ENCODE results near the gene CASP10. TPM values are rescaled to one million over a fixed set of nuclear protein-coding genes. Genes with fewer than 3 reads are reported as not detected.

Gene CASP10
- polyA plus RNA-seq, 1 of the 3 experiments (the other 2 are of a cell fraction) = 0.12 TPM

DNA sequence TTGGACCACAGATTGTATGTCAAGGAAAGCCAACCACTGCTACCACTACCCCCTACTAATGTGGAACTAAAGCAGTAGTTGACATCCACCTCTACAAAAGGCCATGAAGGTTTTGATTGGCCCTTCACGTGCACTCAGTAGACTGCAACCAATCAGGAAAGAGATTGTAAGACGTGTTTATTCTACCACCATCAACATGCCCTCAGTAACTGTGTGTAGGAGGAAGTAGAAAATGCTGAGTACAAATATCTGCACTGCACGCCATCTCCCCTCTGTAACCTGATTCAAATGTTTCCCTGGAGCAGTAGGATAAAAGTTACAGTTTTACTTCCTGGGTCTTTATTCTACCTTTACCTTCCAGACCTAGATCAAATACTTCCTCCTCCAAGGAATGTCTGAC lies 2.9 kb upstream of the CASP10 start:
- H3K9ac ChIP-seq = no peak overlapping the region
- H3K4me1 ChIP-seq (ENCODE audit: control insufficient read depth in 1 of 2, insufficient read depth in 2 of 2, low read depth in 1 of 2, low read length in 1 of 2) = no peaks in the 10 kb centered on the region
- no peak overlapping the region for H3K4me3 ChIP-seq (ENCODE audit: low read depth in 2 of 2, low read length in 1 of 2)
- no peaks in the 10 kb centered on the region for H3F3A ChIP-seq (replicated peaks; ENCODE audit: insufficient read depth)
- no peaks in the 10 kb centered on the region for H3K9me2 ChIP-seq
- 81% methylated on average over 3 of the region's 3 CpGs for WGBS (ENCODE audit: low lambda C conversion rate)
- ChIA-PET POLR2A (no interaction called here), CTCF (no interaction called here)
- H3K27me3 ChIP-seq (ENCODE audit: insufficient read depth) = no peaks in the 10 kb centered on the region
- TF ChIP-seq GATA2 (CRISPR knock-in tag; IDR thresholded peaks at IDR 0.05) (no peak), ELF1 (IDR thresholded peaks at IDR 0.05) (no peak), NFIC (IDR thresholded peaks at IDR 0.05; ENCODE audit: borderline replicate concordance) (no peak), RFX5 (IDR thresholded peaks at IDR 0.05; ENCODE audit: low read length) (no peak), NRF1 (IDR thresholded peaks at IDR 0.05; ENCODE audit: low read depth, low read length) (no peak), SMC3 (IDR thresholded peaks at IDR 0.05; ENCODE audit: low read depth, low read length) (no peak), YY1 (IDR thresholded peaks at IDR 0.05; ENCODE audit: low read depth) (no peak), RAD21 (IDR thresholded peaks at IDR 0.05; ENCODE audit: low read length) (no peak), RCOR1 (IDR thresholded peaks at IDR 0.05; ENCODE audit: low read length) (no peak)
- TF ChIP-seq, protein P1, sequence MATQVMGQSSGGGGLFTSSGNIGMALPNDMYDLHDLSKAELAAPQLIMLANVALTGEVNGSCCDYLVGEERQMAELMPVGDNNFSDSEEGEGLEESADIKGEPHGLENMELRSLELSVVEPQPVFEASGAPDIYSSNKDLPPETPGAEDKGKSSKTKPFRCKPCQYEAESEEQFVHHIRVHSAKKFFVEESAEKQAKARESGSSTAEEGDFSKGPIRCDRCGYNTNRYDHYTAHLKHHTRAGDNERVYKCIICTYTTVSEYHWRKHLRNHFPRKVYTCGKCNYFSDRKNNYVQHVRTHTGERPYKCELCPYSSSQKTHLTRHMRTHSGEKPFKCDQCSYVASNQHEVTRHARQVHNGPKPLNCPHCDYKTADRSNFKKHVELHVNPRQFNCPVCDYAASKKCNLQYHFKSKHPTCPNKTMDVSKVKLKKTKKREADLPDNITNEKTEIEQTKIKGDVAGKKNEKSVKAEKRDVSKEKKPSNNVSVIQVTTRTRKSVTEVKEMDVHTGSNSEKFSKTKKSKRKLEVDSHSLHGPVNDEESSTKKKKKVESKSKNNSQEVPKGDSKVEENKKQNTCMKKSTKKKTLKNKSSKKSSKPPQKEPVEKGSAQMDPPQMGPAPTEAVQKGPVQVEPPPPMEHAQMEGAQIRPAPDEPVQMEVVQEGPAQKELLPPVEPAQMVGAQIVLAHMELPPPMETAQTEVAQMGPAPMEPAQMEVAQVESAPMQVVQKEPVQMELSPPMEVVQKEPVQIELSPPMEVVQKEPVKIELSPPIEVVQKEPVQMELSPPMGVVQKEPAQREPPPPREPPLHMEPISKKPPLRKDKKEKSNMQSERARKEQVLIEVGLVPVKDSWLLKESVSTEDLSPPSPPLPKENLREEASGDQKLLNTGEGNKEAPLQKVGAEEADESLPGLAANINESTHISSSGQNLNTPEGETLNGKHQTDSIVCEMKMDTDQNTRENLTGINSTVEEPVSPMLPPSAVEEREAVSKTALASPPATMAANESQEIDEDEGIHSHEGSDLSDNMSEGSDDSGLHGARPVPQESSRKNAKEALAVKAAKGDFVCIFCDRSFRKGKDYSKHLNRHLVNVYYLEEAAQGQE (IDR thresholded peaks at IDR 0.05; ENCODE audit: low read depth, low read length) = no peak
- TF ChIP-seq, protein P2, sequence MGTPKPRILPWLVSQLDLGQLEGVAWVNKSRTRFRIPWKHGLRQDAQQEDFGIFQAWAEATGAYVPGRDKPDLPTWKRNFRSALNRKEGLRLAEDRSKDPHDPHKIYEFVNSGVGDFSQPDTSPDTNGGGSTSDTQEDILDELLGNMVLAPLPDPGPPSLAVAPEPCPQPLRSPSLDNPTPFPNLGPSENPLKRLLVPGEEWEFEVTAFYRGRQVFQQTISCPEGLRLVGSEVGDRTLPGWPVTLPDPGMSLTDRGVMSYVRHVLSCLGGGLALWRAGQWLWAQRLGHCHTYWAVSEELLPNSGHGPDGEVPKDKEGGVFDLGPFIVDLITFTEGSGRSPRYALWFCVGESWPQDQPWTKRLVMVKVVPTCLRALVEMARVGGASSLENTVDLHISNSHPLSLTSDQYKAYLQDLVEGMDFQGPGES (IDR thresholded peaks at IDR 0.05; ENCODE audit: low read depth, low read length) = no peak
- H3K36me3 ChIP-seq (replicated peaks in 1 of 2; ENCODE audit: control insufficient read depth in 1 of 2, insufficient read depth in 2 of 2, low read length in 1 of 2) = no peaks in the 10 kb centered on the region
- no peak overlapping the region for H3K4me2 ChIP-seq
- H3K9me3 ChIP-seq = no peaks in the 10 kb centered on the region
- no peaks in the 10 kb centered on the region for H4K20me1 ChIP-seq (ENCODE audit: insufficient read depth)
- H2AFZ ChIP-seq (ENCODE audit: low read depth) = no peak overlapping the region
- no peaks in the 10 kb centered on the region for H3K79me2 ChIP-seq (ENCODE audit: insufficient read depth)
- DNase-seq = no peak
- H3K27ac ChIP-seq (ENCODE audit: low read depth in 2 of 2, low read length in 1 of 2) = no peak overlapping the region

DNA sequence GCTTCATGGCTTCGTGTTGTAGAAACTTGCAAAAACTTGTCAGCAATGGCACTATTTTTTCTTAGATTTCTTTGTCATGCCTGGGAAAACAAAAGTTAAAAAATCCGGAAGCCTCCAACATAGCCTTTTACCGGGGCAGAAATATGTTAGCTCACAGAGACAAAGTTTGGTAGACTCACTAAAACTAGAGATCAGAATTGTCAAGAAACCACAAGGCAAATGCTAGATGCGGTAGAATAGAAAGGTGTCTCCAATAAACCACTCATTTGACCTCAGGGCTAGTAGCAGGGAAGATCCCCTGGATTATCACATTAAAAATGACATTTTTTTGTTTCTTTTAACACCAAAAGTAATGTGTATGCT lies 405 bp downstream of the CASP10 start:
- Histone ChIP-seq H4K20me1 (ENCODE audit: insufficient read depth) (no peaks in the 10 kb centered on the region), H2AFZ (ENCODE audit: low read depth) (peak overlapping the region; percentile 15; the same call in 1 of the 2 replicates), H3K4me3 (ENCODE audit: low read depth in 2 of 2, low read length in 1 of 2) (no peak overlapping the region), H3K9me2 (no peaks in the 10 kb centered on the region), H3K27ac (ENCODE audit: low read depth in 2 of 2, low read length in 1 of 2) (no peak overlapping the region), H3K79me2 (ENCODE audit: insufficient read depth) (no peaks in the 10 kb centered on the region), H3K9ac (no peak overlapping the region), H3K36me3 (replicated peaks in 1 of 2; ENCODE audit: control insufficient read depth in 1 of 2, insufficient read depth in 2 of 2, low read length in 1 of 2) (no peaks in the 10 kb centered on the region), H3F3A (replicated peaks; ENCODE audit: insufficient read depth) (no peaks in the 10 kb centered on the region), H3K27me3 (ENCODE audit: insufficient read depth) (no peaks in the 10 kb centered on the region), H3K9me3 (no peaks in the 10 kb centered on the region), H3K4me2 (no peak overlapping the region), H3K4me1 (ENCODE audit: control insufficient read depth in 1 of 2, insufficient read depth in 2 of 2, low read depth in 1 of 2, low read length in 1 of 2) (no peaks in the 10 kb centered on the region)
- 68% methylated on average over 4 of the region's 4 CpGs for WGBS (ENCODE audit: low lambda C conversion rate)
- ChIA-PET POLR2A (no interaction called here), CTCF (interaction anchor here (0.7 to 1.2 kb wide), 2 partner anchors 49 to 1144 kb away, joined by 3 to 5 read pairs; no protein-coding TSS in a partner anchor)
- DNase-seq = no peak
- TF ChIP-seq, protein P1 (IDR thresholded peaks at IDR 0.05; ENCODE audit: low read depth, low read length) = no peak
- TF ChIP-seq POLR2AphosphoS5 (IDR thresholded peaks at IDR 0.05; ENCODE audit: low read depth, low read length) (no peak), GATA2 (CRISPR knock-in tag; IDR thresholded peaks at IDR 0.05) (no peak), GABPA (IDR thresholded peaks at IDR 0.05; ENCODE audit: low read depth) (no peak), FOXM1 (IDR thresholded peaks at IDR 0.05; ENCODE audit: low read depth) (no peak), TAF1 (IDR thresholded peaks at IDR 0.05; ENCODE audit: borderline replicate concordance, low read depth, low read length) (no peak)
- TF ChIP-seq, protein P3, sequence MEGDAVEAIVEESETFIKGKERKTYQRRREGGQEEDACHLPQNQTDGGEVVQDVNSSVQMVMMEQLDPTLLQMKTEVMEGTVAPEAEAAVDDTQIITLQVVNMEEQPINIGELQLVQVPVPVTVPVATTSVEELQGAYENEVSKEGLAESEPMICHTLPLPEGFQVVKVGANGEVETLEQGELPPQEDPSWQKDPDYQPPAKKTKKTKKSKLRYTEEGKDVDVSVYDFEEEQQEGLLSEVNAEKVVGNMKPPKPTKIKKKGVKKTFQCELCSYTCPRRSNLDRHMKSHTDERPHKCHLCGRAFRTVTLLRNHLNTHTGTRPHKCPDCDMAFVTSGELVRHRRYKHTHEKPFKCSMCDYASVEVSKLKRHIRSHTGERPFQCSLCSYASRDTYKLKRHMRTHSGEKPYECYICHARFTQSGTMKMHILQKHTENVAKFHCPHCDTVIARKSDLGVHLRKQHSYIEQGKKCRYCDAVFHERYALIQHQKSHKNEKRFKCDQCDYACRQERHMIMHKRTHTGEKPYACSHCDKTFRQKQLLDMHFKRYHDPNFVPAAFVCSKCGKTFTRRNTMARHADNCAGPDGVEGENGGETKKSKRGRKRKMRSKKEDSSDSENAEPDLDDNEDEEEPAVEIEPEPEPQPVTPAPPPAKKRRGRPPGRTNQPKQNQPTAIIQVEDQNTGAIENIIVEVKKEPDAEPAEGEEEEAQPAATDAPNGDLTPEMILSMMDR (IDR thresholded peaks at IDR 0.05) = no peak

Measured in SK-N-SH (cell line).